HL-60/S4 treated with phorbol 12-myristate 13-acetate at 8.2 ng/mL for 4 days and 3 days (cell line): Measurements from ENCODE around the gene BRSK1.

Experiments
- in situ Hi-C: fragments of 300-500 bp; cut with MboI; formaldehyde crosslinking; loops from 2 replicates; pipeline ENCODE4 v1.15.0; 2022; ENCODE audit warnings: low sequenced_read_pairs

The BRSK1 gene

DNA sequence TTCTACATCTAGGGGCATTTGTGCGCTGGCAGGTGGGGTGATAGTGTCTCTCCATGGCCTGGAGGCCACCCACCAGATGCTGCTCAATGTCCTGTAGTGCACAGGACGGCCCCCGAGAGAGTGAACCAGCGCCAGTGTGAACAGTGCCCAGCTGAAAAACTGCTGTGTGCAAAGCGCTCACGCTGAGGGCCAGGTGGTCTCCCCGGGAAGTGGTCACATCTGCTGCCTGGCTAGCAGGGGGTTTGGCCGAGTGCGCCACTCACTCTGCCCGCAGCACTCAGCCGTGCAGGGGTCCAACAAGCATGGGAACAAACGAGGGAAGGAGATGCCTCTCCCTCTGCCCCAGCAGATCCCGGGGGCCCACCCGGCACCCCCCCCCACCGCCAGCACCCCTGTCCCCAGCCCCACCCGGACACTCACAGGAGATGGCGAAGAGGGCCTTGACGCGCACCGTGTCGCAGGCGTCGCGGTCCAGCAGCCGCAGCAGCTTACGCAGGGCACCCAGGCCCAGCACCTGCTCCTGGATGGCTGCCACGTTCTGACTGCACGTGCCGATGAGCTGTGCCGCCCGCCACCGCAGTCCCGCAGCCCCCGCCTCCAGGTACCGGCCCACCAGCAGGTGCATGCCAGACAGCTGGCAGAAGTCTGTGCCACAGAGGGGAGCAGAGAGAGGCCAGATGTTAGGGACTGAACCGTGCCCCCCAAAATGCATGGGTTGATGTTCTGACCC, 9.7 kb upstream of the BRSK1 start:
- in situ Hi-C loops, result no loop called here

DNA sequence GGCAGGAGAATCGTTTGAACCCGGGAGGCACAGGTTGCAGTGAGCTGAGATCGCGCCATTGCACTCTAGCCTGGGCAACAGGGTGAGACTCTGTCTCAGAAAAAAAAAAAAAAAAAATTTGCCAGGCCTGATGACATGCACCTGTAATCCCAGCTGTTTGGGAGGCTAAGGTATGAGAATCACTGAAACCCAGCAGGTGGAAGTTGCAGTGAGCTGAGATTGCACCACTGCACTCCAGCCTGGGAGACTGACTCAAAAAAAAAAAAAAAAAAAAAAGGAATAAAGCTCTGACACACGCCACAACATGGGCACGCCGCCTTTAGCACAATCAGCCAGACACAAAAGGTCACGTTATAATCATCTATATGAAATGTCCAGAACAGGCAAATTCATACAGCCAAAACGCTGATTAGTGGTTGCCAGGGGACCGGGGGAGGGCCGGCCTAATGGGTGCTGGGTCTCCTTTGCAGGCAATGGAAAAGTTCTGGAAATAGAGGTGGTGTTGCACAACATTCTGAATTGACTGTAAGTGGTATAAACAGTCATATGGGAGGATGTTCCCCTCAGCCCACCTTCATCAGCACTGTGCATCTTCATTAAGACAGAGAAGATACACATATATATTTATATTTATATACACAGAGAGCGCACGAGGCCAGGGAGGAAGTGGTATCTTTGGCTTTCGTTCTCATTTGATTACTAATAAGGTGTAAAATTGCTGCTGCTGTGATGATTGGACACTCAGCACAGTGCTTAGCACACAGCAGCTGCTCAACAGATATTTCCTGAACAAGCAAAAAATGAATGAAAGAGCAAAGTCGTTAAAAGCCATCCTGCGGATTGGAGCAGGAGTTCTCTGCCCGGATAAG, 7.7 kb upstream of the BRSK1 start:
- in situ Hi-C loops, result no loop called here

GRCh38 chr19:55276720-55277430, 6.9 kb upstream of the BRSK1 start:
- in situ Hi-C loops, result no loop called here

- in situ Hi-C loops, result no loop called here
Measured at GRCh38 chr19:55277494-55277893, 6.3 kb upstream of the BRSK1 start.

- in situ Hi-C loops, result no loop called here
Measured at GRCh38 chr19:55278391-55279135, 5.2 kb upstream of the BRSK1 start.

DNA sequence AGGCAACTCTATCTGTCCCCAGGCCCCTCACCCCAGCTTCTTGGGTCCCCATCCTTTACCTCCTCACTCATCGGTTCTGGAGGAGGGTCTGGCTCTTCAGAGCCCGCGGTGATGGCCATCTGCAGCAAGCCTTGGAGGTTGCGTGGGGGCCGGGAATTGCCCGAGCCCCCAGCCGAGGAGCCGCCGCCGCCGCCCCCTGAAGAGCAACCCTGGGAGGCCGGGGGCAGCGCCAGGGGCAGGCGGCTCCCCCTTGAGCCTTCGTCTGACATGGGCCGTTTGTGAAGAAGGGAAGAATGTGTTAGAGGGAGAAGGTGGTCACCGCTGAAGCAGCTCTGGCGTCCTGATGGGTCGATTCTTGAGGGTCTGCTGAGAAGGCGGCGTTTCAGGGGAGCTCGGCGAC, 4.5 kb upstream of the BRSK1 start:
- in situ Hi-C loops, result no loop called here

- in situ Hi-C loops, result no loop called here
Measured at GRCh38 chr19:55279770-55280643, 3.8 kb upstream of the BRSK1 start, which contains the start of gene HSPBP1. Gene HSPBP1, minus strand, starts transcription at chr19:55280110. Its CDS starts 502 bp downstream, at chr19:55279608.

DNA sequence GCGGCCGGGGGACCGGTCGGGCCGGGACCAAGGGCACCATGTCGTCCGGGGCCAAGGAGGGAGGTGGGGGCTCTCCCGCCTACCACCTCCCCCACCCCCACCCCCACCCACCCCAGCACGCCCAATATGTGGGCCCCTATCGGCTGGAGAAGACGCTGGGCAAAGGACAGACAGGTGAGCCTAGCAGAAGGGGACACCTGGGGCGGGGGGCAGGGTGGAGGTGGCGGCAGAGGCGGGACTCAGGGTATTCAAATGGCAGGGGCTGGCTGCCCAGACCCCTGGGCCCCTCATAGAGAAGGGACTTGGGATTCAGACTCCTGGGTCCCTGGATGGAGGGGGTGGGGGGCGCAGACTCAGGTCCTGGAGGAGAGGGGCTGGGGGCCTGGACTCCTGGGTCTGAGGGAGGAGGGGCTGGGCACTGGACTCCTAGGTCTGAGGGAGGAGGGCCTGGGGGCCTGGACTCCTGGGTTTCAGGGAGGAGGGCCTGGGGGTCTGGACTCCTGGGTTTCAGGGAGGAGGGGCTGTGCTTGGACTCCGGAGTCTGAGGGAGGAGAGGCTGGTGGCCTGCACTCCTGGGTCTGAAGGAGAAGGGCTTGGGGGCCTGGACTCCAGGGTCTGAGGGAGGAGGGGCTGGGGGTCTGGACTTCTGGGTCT, 735 bp downstream of the BRSK1 start:
- in situ Hi-C loops, result no loop called here

GRCh38 chr19:55285229-55285890, 1.6 kb downstream of the BRSK1 start:
- in situ Hi-C loops, result no loop called here

DNA sequence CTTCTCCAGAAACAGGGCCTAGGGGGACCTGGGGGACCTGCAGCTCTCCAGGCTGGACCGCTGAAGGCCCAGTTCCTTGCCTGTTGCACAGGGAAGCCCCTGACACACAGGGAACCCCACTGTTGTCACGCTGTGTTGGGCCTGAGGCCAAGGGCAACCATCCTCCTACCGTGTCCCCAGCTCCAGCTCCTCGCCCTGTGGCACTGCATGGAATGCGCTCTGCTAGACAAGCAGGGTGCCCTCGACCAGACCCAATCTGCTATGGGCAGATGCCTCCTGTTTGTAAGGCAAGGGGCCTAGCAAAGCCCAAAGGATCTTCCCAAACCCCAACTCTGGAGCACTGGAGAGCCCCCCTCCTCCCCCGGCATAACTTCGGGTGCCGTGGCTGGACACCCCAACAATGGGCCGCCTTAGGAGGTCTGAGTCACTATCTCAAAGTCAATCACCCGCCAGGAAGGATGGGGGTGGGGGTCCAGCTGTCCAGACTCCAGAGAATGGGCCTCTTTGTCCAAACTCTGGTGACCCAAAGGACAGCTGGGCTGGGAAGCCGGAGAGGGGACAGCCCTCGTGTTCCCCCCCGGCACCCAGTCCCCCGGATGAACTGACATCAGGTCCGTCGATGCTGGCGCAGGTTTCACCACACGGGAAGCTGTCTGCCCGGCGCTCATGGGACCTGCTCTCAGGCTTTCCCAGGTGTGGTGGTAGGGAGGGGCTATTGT, 3.7 kb downstream of the BRSK1 start:
- in situ Hi-C loops, result no loop called here

GRCh38 chr19:55289117-55289796, 5.5 kb downstream of the BRSK1 start:
- in situ Hi-C loops, result no loop called here

DNA sequence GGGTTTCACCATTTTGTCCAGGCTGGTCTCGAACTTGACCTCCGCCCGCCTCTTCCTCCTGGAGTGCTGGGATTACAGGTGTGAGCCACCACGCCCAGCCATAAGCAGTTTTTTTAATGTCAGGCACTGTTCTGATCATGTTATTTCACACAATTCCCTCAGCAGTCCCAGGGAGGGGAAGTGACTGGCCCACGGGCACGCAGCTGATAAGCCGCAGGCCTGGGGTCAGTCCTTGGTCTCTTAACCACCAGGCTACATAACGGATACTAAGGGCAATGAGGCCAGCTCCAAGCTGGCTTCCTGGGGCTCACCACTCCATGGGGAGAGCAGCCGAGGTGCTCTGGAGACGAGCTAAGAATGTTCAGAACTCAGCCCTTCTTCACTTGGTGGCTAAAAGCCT, 13.5 kb downstream of the BRSK1 start:
- in situ Hi-C loops, result no loop called here

DNA sequence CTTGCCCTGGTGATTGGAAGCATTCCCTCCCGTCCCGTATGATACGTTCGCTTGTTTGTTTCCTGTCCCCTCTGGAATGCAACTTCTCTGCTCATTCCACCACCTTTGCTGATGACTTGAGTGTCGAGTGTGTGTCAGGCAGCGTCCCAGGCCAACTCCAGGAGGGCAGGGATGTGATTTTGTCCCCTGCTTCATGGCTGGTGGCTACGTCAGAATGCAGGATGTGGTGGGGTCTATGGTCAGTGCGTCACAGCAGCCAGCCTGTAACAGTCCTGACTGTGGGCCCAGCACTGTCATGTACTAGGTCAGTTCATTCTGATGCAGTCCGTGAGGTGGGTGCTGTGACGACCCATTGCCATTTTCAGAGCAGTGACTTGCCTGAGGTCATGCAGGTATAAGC, 16.2 kb downstream of the BRSK1 start:
- in situ Hi-C loops, result no loop called here

GRCh38 chr19:55300886-55301458, 17.2 kb downstream of the BRSK1 start:
- in situ Hi-C loops, result no loop called here

DNA sequence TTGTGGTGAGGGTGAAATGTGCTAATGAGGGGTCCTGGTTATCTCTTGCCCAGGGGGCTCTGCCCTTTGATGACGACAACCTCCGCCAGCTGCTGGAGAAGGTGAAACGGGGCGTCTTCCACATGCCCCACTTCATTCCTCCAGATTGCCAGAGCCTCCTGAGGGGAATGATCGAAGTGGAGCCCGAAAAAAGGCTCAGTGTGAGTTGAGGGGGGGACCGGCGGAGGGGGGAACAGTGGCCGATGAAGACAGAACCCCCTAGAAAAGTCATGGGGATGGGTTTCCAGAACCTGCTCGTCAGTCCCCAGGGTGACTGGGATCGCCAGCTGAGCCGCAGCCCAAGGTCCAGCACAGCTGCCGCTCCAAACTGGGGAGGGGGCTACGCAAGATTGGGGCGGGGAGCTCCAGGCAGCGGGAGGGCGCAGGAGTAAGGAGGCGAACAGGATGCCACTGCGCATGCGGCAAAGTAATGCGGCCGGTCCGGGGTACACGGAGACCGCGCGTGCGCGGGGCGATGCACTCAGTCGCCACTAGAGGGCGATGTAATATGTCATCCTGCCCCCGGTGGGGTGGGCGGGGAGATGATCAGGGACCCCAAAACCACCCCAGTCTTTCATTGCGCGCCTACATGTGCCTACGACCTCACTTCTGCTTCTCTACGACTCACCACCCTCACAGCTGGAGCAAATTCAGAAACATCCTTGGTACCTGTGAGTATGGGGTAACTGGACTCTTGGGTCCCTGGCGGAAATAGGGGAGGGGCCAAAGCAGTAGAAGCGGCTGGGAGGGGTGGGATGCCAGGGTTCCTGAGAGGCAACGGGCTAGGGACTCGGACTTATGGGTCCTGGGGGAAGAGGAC, 17.9 kb downstream of the BRSK1 start:
- in situ Hi-C loops, result no loop called here

DNA sequence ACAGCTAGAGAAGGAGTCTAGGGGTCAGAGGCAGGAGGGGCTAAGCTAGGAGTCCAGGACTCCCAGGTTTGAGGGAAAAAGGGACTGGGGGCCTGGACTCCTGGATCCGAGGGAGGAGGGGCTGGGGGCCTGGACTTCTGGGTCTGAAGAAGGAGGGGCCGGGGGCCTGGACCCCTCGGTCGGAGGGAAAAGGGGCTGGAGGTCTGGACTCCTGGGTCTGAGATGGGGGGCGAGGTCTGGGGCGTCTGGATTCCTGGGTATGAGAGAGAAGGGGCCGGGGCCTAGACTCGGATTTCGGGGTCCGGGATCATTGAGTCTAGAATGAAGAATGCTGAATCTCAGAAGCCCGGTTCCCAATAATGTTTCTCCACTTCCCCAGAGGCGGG, 18.5 kb downstream of the BRSK1 start:
- in situ Hi-C loops, result no loop called here
